Subcutaneous adipose tissue (tissue), 4 donors: ENCODE results near the gene DMAP1. TPM values are rescaled to one million over a fixed set of nuclear protein-coding genes. Genes with fewer than 3 reads are reported as not detected.

Experiments
- CTCF ChIP-seq: fragments of 450-650 bp; IDR thresholded peaks from one replicate; pipeline ENCODE4 v1.5.1; 2016; ENCODE audit warnings: low read depth, mild to moderate bottlenecking, control low read depth, antibody characterized with exemption, moderate library complexity
- total RNA-seq, 4 donors: library from RNA; depleted of rRNA; stranded (reverse); fragments of >200 nt; gene quantifications; one replicate each; pipeline ENCODE4 v1.1.0, GENCODE V29; 2016

Gene DMAP1
- total RNA-seq, 4 donors from 2014 or later: 20.7 to 58.0 (median 38.3) TPM

DNA sequence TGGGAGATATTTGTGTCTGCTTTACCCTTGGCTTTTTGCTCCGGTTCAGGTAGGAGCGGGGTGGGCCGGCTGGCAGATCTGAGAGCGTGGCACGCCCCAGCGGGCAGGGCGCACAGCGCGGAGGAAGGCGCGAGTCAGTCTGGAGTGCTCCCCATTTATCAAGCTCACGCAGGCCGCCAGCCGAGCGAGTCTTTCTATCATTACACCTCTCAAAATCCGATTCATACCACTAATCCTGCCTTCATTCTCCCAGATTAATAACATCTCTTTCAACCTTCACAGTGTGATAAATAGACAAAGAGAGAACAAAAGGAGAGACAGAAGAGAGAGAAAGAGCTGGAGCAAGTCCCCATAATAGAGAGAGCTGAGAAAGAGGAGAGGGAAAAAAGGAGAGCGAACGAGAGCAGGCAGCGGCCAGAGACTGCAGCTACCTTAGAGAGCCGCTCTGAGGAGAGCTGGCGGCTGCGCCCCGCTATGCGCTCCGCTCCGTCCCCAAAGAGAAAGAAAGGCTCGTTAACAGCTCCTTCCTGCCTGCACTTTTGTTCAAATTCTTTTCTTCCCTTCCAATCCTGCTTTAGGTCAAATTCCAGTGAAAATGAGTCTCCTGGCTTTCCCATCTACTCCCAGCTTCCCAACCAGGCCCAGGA, 48.0 kb downstream of the DMAP1 start:
- TF ChIP-seq CTCF: no peak

DNA sequence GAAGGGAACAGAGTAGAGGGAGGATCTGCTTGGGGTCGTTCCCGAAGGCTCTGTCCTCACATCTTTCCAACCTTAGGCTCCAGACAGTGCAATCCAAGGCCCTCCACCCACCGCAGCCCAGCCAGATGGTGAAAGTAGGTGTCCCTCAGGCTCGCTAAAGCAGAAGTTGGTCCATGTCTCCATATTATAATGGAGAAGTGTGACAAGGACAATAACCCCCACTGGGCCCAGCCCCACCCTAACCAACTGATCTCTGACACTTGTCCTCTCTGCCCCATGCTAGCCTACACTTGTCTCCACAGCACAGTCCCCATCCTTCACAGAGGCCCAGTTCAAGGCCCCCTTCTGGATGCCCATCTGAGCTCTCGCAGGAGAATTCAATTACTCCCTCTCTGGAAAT, 48.7 kb downstream of the DMAP1 start:
- no peak for TF ChIP-seq CTCF

- no peak for TF ChIP-seq CTCF
Measured at GRCh38 chr1:44262414-44262813, 49.1 kb downstream of the DMAP1 start.

DNA sequence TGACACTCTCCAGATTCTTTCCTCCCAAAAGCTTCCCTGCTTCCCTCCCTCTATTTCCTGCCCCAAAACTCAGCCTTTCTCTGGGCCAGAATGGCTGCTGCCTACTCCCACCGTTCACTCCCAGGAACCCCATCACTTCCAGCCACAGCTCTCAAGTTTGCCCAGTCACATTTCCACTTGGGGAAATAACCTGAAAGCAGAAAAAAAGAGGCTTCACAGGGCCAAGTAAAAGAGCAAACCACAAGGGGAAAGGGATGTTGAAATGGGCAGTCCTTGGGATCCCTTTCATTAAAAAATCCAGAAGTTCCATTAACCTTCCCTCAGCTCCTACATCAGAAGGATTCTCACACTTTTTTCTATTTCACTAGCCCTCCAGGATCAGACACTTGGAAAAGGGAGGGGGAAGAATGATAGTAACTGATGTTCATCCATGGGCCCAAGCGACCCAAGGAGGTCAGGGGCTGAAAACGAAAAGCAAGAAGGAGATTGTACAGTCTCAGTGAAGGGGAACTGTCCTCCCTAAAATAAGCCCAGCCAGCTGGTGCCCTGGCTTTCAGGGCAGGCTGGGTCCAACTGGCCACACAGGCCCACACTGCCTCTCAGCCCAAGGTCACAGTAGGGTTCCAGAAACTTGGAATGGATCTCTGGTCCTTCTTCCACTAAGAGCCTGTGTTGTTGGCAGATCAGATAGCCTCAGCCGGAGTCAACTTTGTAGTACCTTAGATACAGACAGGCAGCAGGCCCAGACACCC, 49.7 kb downstream of the DMAP1 start:
- no peak for TF ChIP-seq CTCF

GRCh38 chr1:44263568-44264450, 50.5 kb downstream of the DMAP1 start:
- TF ChIP-seq CTCF: no peak

GRCh38 chr1:44264451-44264771, 51.1 kb downstream of the DMAP1 start:
- TF ChIP-seq CTCF: no peak
